Neural progenitor cell (in vitro differentiated cells): ENCODE data around the gene STAT5A. TPM values are rescaled to one million over a fixed set of nuclear protein-coding genes. Genes with fewer than 3 reads are reported as not detected.

Experiments used
- DNase-seq: peaks from one replicate; pipeline ENCODE4 v3.0.0-alpha.2; 2016; ENCODE audit warnings: low spot score
- H2AFZ ChIP-seq: fragments of 200-600 bp; sonication (generic); replicated peaks from 2 replicates; pipeline ENCODE4 v1.6.1; 2016; ENCODE audit warnings: antibody characterized with exemption
- H3F3A ChIP-seq: fragments of 200-600 bp; sonication (generic); 2 replicates; pipeline ENCODE4 v1.6.1; 2016; ENCODE audit warnings: antibody characterized with exemption, low read depth
- H3K27ac ChIP-seq: fragments of 200-600 bp; sonication (generic); 2 replicates; pipeline ENCODE4 v1.5.1; 2016; ENCODE audit warnings: mild to moderate bottlenecking
- H3K27me3 ChIP-seq: fragments of 200-600 bp; sonication (generic); 2 replicates; pipeline ENCODE4 v1.6.1; 2016; ENCODE audit warnings: mild to moderate bottlenecking, moderate library complexity
- H3K36me3 ChIP-seq: fragments of 200-600 bp; sonication (generic); 2 replicates; pipeline ENCODE4 v1.5.1; 2016
- H3K4me1 ChIP-seq: fragments of 200-600 bp; sonication (generic); 2 replicates; pipeline ENCODE4 v1.6.1; 2016; ENCODE audit warnings: mixed run types
- H3K4me2 ChIP-seq: fragments of 200-600 bp; sonication (generic); 2 replicates; pipeline ENCODE4 v1.6.1; 2016
- H3K4me3 ChIP-seq: fragments of 200-600 bp; sonication (generic); 2 replicates; pipeline ENCODE4 v1.5.1; 2016
- H3K79me2 ChIP-seq: fragments of 200-600 bp; sonication (generic); 2 replicates; pipeline ENCODE4 v1.6.1; 2016; ENCODE audit warnings: low read depth
- H3K9ac ChIP-seq: fragments of 200-600 bp; sonication (generic); 2 replicates; pipeline ENCODE4 v1.6.1; 2016
- H3K9me3 ChIP-seq: fragments of 200-600 bp; sonication (generic); 2 replicates; pipeline ENCODE4 v1.5.1; 2016; ENCODE audit warnings: low read depth
- H4K20me1 ChIP-seq: fragments of 200-600 bp; sonication (generic); 2 replicates; pipeline ENCODE4 v1.6.1; 2016; ENCODE audit warnings: low read depth
- H3K27ac Mint-ChIP-seq: 3 replicates; pipeline ENCODE4 v1.8.0; 2021; ENCODE audit warnings: mixed read lengths
- H3K27me3 Mint-ChIP-seq: 2 replicates; pipeline ENCODE4 v1.8.0; 2022; ENCODE audit warnings: low read depth, mild to moderate bottlenecking, inconsistent platforms, moderate library complexity, mixed read lengths; ENCODE audit not compliant: insufficient read depth
- H3K36me3 Mint-ChIP-seq: 3 replicates; pipeline ENCODE4 v1.8.0; 2021; ENCODE audit warnings: mixed read lengths
- H3K4me1 Mint-ChIP-seq: 3 replicates; pipeline ENCODE4 v1.8.0; 2021; ENCODE audit warnings: mixed read lengths
- H3K4me3 Mint-ChIP-seq: 3 replicates; pipeline ENCODE4 v1.8.0; 2021; ENCODE audit warnings: mild to moderate bottlenecking, moderate library complexity, mixed read lengths
- H3K9me3 Mint-ChIP-seq: 3 replicates; pipeline ENCODE4 v1.8.0; 2020; ENCODE audit warnings: mixed read lengths
- CTCF ChIP-seq: fragments of 200-600 bp; sonication (generic); IDR thresholded peaks from 2 replicates; pipeline ENCODE4 v1.5.1; 2017; ENCODE audit warnings: antibody characterized with exemption, mild to moderate bottlenecking
- EZH2 ChIP-seq: fragments of 200-600 bp; sonication (generic); IDR thresholded peaks from 2 replicates; pipeline ENCODE4 v1.6.1; 2017; ENCODE audit warnings: antibody characterized with exemption, mild to moderate bottlenecking, moderate library complexity
- EZH2phosphoT487 ChIP-seq: fragments of 200-600 bp; sonication (generic); IDR thresholded peaks from 2 replicates; pipeline ENCODE4 v1.6.1; 2017; ENCODE audit warnings: antibody characterized with exemption
- total RNA-seq: library from RNA; depleted of rRNA; stranded (reverse); fragments of >200 nt; gene quantifications from 2 replicates; pipeline ENCODE4 v1.2.3, GENCODE V29; 2015; ENCODE audit warnings: low replicate concordance

Gene STAT5A
- total RNA-seq, 1 donor from 2014 or later = 10.0 TPM

GRCh38 chr17:42271779-42272035, 16.6 kb upstream of the STAT5A start:
- Mint-ChIP-seq H3K9me3 (no peaks in the 10 kb centered on the region), H3K4me1 (peaks cover 24% of the 10 kb centered on the region), H3K27me3 (no peaks in the 10 kb centered on the region), H3K36me3 (peaks cover 2% of the 10 kb centered on the region), H3K4me3 (no peak overlapping the region), H3K27ac (no peak overlapping the region)
- H4K20me1 ChIP-seq = peaks cover 63% of the 10 kb centered on the region
- H3K79me2 ChIP-seq = peaks cover 89% of the 10 kb centered on the region
- no peaks in the 10 kb centered on the region for H3K9me3 ChIP-seq
- H3K36me3 ChIP-seq = no peaks in the 10 kb centered on the region
- TF ChIP-seq EZH2 = no peak
- TF ChIP-seq CTCF = no peak
- TF ChIP-seq EZH2phosphoT487 = no peak
- H3K4me2 ChIP-seq = no peak overlapping the region
- DNase-seq = no peak
- H3K27ac ChIP-seq = no peak overlapping the region
- H3K4me3 ChIP-seq = no peak overlapping the region
- H3K27me3 ChIP-seq = no peaks in the 10 kb centered on the region
- H3K4me1 ChIP-seq = peaks cover 23% of the 10 kb centered on the region
- H2AFZ ChIP-seq = no peak overlapping the region
- H3K9ac ChIP-seq = no peak overlapping the region
- peaks cover 18% of the 10 kb centered on the region for H3F3A ChIP-seq

GRCh38 chr17:42272162-42272907, 16.0 kb upstream of the STAT5A start:
- Histone ChIP-seq H3K4me3 (no peak overlapping the region), H3F3A (peaks cover 24% of the 10 kb centered on the region), H3K27ac (no peak overlapping the region), H3K79me2 (peaks cover 83% of the 10 kb centered on the region), H4K20me1 (peaks cover 63% of the 10 kb centered on the region), H2AFZ (no peak overlapping the region), H3K36me3 (no peaks in the 10 kb centered on the region), H3K27me3 (no peaks in the 10 kb centered on the region), H3K4me2 (peak overlapping the region; percentile 99), H3K9me3 (no peaks in the 10 kb centered on the region), H3K4me1 (peaks cover 29% of the 10 kb centered on the region), H3K9ac (no peak overlapping the region)
- Mint-ChIP-seq H3K4me1 (peaks cover 30% of the 10 kb centered on the region), H3K27ac (no peak overlapping the region), H3K4me3 (no peak overlapping the region), H3K36me3 (peaks cover 2% of the 10 kb centered on the region), H3K27me3 (no peaks in the 10 kb centered on the region), H3K9me3 (no peaks in the 10 kb centered on the region)
- no peak for DNase-seq
- TF ChIP-seq CTCF (no peak), EZH2 (no peak), EZH2phosphoT487 (no peak)

GRCh38 chr17:42273474-42274252, 14.6 kb upstream of the STAT5A start:
- H3K9me3 ChIP-seq = no peaks in the 10 kb centered on the region
- H3K27me3 ChIP-seq = no peaks in the 10 kb centered on the region
- no peak overlapping the region for H3K27ac Mint-ChIP-seq
- H2AFZ ChIP-seq = no peak overlapping the region
- DNase-seq = no peak
- H4K20me1 ChIP-seq = peaks cover 61% of the 10 kb centered on the region
- peak overlapping the region; percentile 90 for H3K4me3 ChIP-seq
- peak overlapping the region; percentile 99 for H3K4me2 ChIP-seq
- peaks cover 35% of the 10 kb centered on the region for H3K4me1 Mint-ChIP-seq
- no peak overlapping the region for H3K27ac ChIP-seq
- H3K27me3 Mint-ChIP-seq = peaks cover 5% of the 10 kb centered on the region
- H3K79me2 ChIP-seq = peaks cover 71% of the 10 kb centered on the region
- no peak overlapping the region for H3K9ac ChIP-seq
- H3K4me3 Mint-ChIP-seq = peak overlapping the region; percentile 46
- TF ChIP-seq EZH2 (no peak), EZH2phosphoT487 (no peak), CTCF (no peak)
- H3F3A ChIP-seq = peaks cover 33% of the 10 kb centered on the region
- H3K36me3 ChIP-seq = no peaks in the 10 kb centered on the region
- H3K4me1 ChIP-seq = peaks cover 30% of the 10 kb centered on the region
- peaks cover 2% of the 10 kb centered on the region for H3K36me3 Mint-ChIP-seq
- H3K9me3 Mint-ChIP-seq = no peaks in the 10 kb centered on the region
